Fibroblast of lung (primary cell): ENCODE measurements around the gene CRABP1. TPM values are rescaled to one million over a fixed set of nuclear protein-coding genes. Genes with fewer than 3 reads are reported as not detected.

Experiments
- DNase-seq, 2 donors: peaks; one replicate each; pipeline versions ENCODE4 v3.0.0 to v3.0.0-alpha.2; 2010; ENCODE audit warnings: low read depth in 2 of 2
- H2AFZ ChIP-seq: 2 replicates; pipeline ENCODE4 v1.5.1; 2012; ENCODE audit warnings: low read length, control low read depth, inconsistent platforms
- H3K27ac ChIP-seq: 2 replicates; pipeline ENCODE4 v1.5.1; 2011; ENCODE audit warnings: low read length, control low read depth; ENCODE audit not compliant: insufficient read depth
- H3K27me3 ChIP-seq: 2 replicates; pipeline ENCODE4 v1.5.1; 2011; ENCODE audit warnings: mild to moderate bottlenecking, low read length; ENCODE audit not compliant: control insufficient read depth, insufficient read depth
- H3K36me3 ChIP-seq: 2 replicates; pipeline ENCODE4 v1.5.1; 2011; ENCODE audit warnings: low read length; ENCODE audit not compliant: control insufficient read depth, insufficient read depth
- H3K4me1 ChIP-seq: 2 replicates; pipeline ENCODE4 v1.5.1; 2011; ENCODE audit warnings: low read length; ENCODE audit not compliant: control insufficient read depth, insufficient read depth; ENCODE audit errors: extremely low read depth
- H3K4me2 ChIP-seq: 2 replicates; pipeline ENCODE4 v1.5.1; 2011; ENCODE audit warnings: low read length, control low read depth; ENCODE audit not compliant: insufficient read depth; ENCODE audit errors: extremely low read depth
- H3K4me3 ChIP-seq, 4 experiments: fragments of 200-600 bp in 1 of 4; sonication (generic) in 1 of 4; replicated peaks in 1 of 4; 2 replicates each; pipeline ENCODE4 v1.5.1; 2011 to 2016; ENCODE audit warnings: low read length in 4 of 4, low read depth in 3 of 4, mild to moderate bottlenecking in 3 of 4, control low read depth in 2 of 4, inconsistent platforms in 1 of 4, mixed read lengths in 1 of 4; ENCODE audit not compliant: insufficient read depth in 1 of 4; ENCODE audit errors: control extremely low read depth in 1 of 4
- H3K79me2 ChIP-seq: 2 replicates; pipeline ENCODE4 v1.5.1; 2012; ENCODE audit warnings: mild to moderate bottlenecking, low read length, inconsistent platforms; ENCODE audit not compliant: control insufficient read depth, insufficient read depth
- H3K9ac ChIP-seq: 2 replicates; pipeline ENCODE4 v1.5.1; 2011; ENCODE audit warnings: mild to moderate bottlenecking, low read length, control low read depth; ENCODE audit not compliant: insufficient read depth
- H3K9me3 ChIP-seq: 2 replicates; pipeline ENCODE4 v1.5.1; 2012; ENCODE audit warnings: low read depth, low read length; ENCODE audit not compliant: control insufficient read depth, insufficient read depth
- H4K20me1 ChIP-seq: 2 replicates; pipeline ENCODE4 v1.5.1; 2011; ENCODE audit warnings: low read length; ENCODE audit not compliant: control insufficient read depth, insufficient read depth; ENCODE audit errors: extremely low read depth
- EZH2 ChIP-seq: IDR thresholded peaks from 2 replicates; pipeline ENCODE4 v1.5.1; 2012; ENCODE audit warnings: low read length, control low read depth, mild to moderate bottlenecking; ENCODE audit errors: missing control alignments
- polyA minus RNA-seq: library from RNA; depleted of rRNA, polyadenylated mRNA; stranded (reverse); fragments of >200 nt; gene quantifications from 2 replicates; pipeline ENCODE4 v1.2.3, GENCODE V29; 2011; ENCODE audit warnings: low replicate concordance
- polyA plus RNA-seq, 2 donors: library from polyadenylated mRNA; depleted of rRNA in 1 of 2; stranded (reverse) in 1 of 2; unstranded in 1 of 2; fragments of >200 nt; gene quantifications; 2 replicates each; pipeline ENCODE4 v1.2.1, GENCODE V29; 2011 to 2012; ENCODE audit warnings: missing spikeins in 1 of 2
- total RNA-seq: library from RNA; depleted of rRNA; stranded (reverse); fragments of >200 nt; gene quantifications from 2 replicates; pipeline ENCODE4 v1.2.1, GENCODE V29; 2014
- TF ChIP-seq, protein P1 (sequence below), 2 donors: IDR thresholded peaks in 1 of 2; conservative IDR thresholded peaks in 1 of 2; 1 replicate in 1 of 2; 2 replicates in 1 of 2; pipeline ENCODE4 v1.5.1; 2011 to 2012; ENCODE audit warnings: low read length in 2 of 2, control low read depth in 1 of 2, inconsistent platforms in 1 of 2, low read depth in 1 of 2, mild to moderate bottlenecking in 1 of 2

The CRABP1 gene
- not detected in 2 replicates for total RNA-seq
- not detected in 2 replicates for polyA plus RNA-seq
- polyA plus RNA-seq (2012): not detected in 2 replicates
- not detected in 2 replicates for polyA minus RNA-seq

DNA sequence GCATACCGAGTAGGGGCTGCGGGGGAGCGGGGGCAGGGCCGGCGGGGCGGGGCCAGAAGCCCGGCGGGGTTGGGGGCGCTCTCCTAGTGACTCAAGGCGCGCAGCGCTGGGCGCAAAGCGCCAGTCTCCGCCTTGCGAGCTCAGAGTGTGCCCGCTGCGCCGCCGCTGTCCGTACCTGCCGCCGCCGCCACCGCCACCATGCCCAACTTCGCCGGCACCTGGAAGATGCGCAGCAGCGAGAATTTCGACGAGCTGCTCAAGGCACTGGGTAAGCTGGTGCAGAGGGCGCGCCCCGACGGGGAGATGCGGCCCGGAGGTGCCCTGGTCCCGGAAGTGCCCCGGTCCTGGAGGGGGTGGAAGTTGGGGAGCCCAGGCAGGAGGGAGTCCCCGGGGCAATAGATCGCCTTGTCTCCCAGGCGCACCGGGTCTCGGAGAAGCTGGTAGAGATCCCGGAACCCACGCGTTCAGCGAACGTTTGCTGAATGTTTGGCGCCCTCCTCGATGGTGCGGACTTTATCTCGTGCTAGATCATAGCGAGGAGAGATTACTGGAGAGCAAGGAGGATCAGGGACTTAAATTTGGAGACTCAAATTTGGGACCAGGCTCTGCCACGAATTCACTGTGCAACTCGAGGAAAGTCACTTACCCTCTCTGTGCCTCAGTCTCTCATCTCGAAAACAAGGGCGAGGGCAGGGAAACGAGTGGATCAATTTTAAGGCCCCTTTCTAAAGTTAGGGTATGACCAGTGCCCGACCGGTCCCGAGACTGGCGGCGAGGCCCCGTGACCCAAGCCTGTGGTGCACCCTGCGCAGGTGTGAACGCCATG is at the start of gene CRABP1:
CRABP1 (plus strand) TSS at position 123 of the 826 bp plus-strand sequence; CDS start at position 199, 76 bp downstream.
- TF ChIP-seq EZH2: no peak
- TF ChIP-seq, protein P1, sequence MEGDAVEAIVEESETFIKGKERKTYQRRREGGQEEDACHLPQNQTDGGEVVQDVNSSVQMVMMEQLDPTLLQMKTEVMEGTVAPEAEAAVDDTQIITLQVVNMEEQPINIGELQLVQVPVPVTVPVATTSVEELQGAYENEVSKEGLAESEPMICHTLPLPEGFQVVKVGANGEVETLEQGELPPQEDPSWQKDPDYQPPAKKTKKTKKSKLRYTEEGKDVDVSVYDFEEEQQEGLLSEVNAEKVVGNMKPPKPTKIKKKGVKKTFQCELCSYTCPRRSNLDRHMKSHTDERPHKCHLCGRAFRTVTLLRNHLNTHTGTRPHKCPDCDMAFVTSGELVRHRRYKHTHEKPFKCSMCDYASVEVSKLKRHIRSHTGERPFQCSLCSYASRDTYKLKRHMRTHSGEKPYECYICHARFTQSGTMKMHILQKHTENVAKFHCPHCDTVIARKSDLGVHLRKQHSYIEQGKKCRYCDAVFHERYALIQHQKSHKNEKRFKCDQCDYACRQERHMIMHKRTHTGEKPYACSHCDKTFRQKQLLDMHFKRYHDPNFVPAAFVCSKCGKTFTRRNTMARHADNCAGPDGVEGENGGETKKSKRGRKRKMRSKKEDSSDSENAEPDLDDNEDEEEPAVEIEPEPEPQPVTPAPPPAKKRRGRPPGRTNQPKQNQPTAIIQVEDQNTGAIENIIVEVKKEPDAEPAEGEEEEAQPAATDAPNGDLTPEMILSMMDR (conservative IDR thresholded peaks at IDR 0.05 in 1 of 2, IDR thresholded peaks at IDR 0.05 in 1 of 2; ENCODE audit: low read depth in 1 of 2, low read length in 2 of 2): no peak
- Histone ChIP-seq H3K4me3 (no peak within 1 kb of the TSS), H3K4me1 (no peaks in the 10 kb centered on the region), H2AFZ (no peak within 1 kb of the TSS), H4K20me1 (no peaks in the 10 kb centered on the region), H3K27me3 (peaks cover 52% of the 10 kb centered on the region), H3K36me3 (no peaks in the 10 kb centered on the region), H3K27ac (no peak within 1 kb of the TSS), H3K4me2 (no peak within 1 kb of the TSS), H3K79me2 (no peaks in the 10 kb centered on the region), H3K9ac (no peak within 1 kb of the TSS), H3K9me3 (no peaks in the 10 kb centered on the region)
- DNase-seq: no peak

DNA sequence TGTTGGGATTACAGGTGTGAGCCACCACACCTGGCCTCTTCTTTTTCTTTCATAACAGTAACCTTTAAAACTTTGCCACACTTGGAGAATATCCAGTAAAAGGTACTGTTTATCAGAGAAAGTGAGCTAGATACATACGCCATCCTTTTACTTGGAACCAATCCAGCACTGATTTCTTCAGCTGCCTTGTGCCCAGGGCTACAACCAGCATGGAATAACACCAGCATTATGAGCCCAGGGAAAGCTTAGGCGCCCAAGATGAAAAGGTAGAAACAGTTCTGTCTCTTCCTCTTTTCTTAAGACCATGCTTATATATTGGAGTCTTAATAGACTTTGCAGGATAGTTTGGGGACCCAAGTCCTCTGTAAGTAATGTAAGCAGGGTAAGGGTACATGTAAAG is 49.1 kb upstream of the CRABP1 start:
- Histone ChIP-seq H3K4me3 (no peak overlapping the region), H3K9ac (no peak overlapping the region), H3K27me3 (no peaks in the 10 kb centered on the region), H3K79me2 (no peaks in the 10 kb centered on the region), H2AFZ (no peak overlapping the region), H4K20me1 (no peaks in the 10 kb centered on the region), H3K4me1 (no peaks in the 10 kb centered on the region), H3K36me3 (peaks cover 10% of the 10 kb centered on the region), H3K27ac (no peak overlapping the region), H3K9me3 (no peaks in the 10 kb centered on the region), H3K4me2 (no peak overlapping the region)
- DNase-seq: no peak
- TF ChIP-seq, protein P1 (conservative IDR thresholded peaks at IDR 0.05 in 1 of 2, IDR thresholded peaks at IDR 0.05 in 1 of 2; ENCODE audit: low read depth in 1 of 2, low read length in 2 of 2): no peak
- no peak for TF ChIP-seq EZH2

DNA sequence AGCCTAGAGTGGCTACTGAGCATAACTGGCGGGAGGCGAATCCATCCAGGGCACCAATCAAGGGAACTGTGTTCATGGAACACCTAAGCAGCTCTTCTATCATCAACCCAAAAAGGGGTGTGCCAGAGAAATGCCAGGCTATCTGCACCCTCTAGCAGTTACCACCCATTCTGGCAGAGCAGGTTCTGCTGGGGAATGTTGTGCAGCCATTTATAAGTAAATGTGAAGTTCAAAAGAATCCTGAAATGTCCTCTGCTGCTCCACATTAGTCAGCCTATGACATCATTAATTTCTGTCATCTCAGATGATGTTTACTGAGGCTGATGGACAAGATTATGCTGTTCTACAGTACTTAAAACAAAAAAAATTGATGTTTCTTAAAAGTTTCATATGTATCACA is 48.5 kb upstream of the CRABP1 start:
- H3K79me2 ChIP-seq: peaks cover under 1% of the 10 kb centered on the region
- H3K27ac ChIP-seq: no peak overlapping the region
- no peak for TF ChIP-seq EZH2
- TF ChIP-seq, protein P1 (conservative IDR thresholded peaks at IDR 0.05 in 1 of 2, IDR thresholded peaks at IDR 0.05 in 1 of 2; ENCODE audit: low read depth in 1 of 2, low read length in 2 of 2): no peak
- DNase-seq: no peak
- H3K4me1 ChIP-seq: no peaks in the 10 kb centered on the region
- H4K20me1 ChIP-seq: no peaks in the 10 kb centered on the region
- H3K36me3 ChIP-seq: peaks cover 10% of the 10 kb centered on the region
- H3K9me3 ChIP-seq: no peaks in the 10 kb centered on the region
- no peak overlapping the region for H3K4me3 ChIP-seq
- no peak overlapping the region for H3K9ac ChIP-seq
- H3K4me2 ChIP-seq: no peak overlapping the region
- H2AFZ ChIP-seq: no peak overlapping the region
- H3K27me3 ChIP-seq: no peaks in the 10 kb centered on the region
